RWPE1 (cell line): ENCODE data around the gene MKNK2.

ENCODE experiments used
- CTCF ChIA-PET: fragments of 350-600 bp; sonication (Branson Sonifier 250); formaldehyde crosslinking; extraction: SDS; loops from one replicate; lab custom pipeline; 2021; lab: Yijun Ruan, JAX
- POLR2A ChIA-PET: fragments of 400-600 bp; formaldehyde crosslinking; extraction: SDS; loops from one replicate; lab custom pipeline; 2020; ENCODE audit warnings: antibody characterized with exemption; ENCODE audit not compliant: low non-redundant PET; lab: Yijun Ruan, JAX
- DNase-seq: peaks from one replicate; pipeline ENCODE4 v3.0.0; 2012; ENCODE audit warnings: low spot score
- H3K27ac ChIP-seq: fragments of 450-650 bp; 2 replicates; pipeline ENCODE4 v1.5.1; 2017
- TF ChIP-seq, protein P1 (sequence below): fragments of 450-650 bp; conservative IDR thresholded peaks from 2 replicates; pipeline ENCODE4 v1.5.1; 2017; ENCODE audit warnings: low read depth, mild to moderate bottlenecking

MKNK2 gene

DNA sequence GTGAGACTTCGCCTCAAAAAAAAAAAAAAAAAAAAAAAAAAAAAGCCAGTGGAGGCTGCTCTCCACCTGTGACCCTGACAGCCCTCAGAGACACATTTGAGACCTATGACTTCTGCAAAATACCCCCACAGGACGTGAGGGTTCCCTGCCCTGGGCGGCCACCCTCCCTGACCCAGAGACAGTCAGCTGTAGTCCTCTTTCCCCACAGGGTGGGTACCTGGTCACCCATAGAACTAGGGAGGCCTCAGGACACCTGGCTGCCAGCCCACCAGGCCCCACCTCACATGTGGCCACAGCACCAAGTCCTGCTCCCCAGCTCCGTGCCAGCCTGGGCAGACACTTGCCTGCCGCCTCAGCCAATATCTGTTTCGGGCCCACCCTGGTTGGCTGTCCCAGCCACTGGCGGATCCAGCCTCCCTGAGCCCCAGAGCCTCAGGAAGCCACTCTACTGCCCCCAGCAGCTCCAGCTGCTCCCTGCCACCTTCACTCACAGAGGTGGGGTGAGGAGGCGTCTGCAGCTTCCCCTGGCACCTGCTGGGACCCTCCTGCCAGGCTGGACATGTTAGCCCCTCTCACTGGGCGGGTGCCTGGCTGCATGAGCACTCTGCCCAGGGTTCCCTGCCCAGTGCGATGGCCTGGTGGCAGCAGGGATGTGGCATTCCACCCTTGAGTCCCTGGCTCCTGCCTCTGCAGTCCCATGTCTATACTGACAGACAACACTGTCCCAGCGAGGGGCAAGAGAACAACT lies 6.9 kb downstream of the MKNK2 start:
- ChIA-PET POLR2A (no interaction called here), CTCF (interaction anchor here (0.6 to 1.2 kb wide), 4 partner anchors 9 to 33 kb away, joined by 3 to 10 read pairs (median 4); no protein-coding TSS in a partner anchor)
- H3K27ac ChIP-seq: peak overlapping the region; percentile 100

DNA sequence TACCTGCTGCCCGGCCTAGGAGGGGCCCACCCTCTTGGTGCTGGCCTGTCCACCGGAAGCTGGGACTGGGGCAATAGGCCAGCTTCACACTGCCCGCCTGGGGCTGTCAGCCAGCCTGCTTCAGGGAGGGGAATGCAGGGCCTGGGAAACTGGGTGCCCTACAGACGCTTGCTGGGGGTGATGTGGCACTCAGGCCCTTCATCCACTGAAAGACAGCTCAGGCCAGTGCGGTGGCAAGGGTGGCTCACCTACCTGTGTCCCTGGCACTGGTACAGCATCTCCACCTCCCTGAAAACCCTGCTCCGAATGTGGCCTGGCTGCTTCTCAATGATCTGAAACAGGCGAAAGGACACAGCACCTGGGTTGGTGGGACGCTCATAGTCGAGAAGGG lies 7.8 kb downstream of the MKNK2 start:
- H3K27ac ChIP-seq: peak overlapping the region; percentile 100
- POLR2A ChIA-PET: no interaction called here
- CTCF ChIA-PET: interaction anchor here (0.6 to 1.4 kb wide), 4 partner anchors 23 to 32 kb away, joined by 3 to 6 read pairs (median 4); no protein-coding TSS in a partner anchor

More for the DNA sequence above, 6.9 kb downstream of the MKNK2 start:
- no peak for DNase-seq
- TF ChIP-seq, protein P1, sequence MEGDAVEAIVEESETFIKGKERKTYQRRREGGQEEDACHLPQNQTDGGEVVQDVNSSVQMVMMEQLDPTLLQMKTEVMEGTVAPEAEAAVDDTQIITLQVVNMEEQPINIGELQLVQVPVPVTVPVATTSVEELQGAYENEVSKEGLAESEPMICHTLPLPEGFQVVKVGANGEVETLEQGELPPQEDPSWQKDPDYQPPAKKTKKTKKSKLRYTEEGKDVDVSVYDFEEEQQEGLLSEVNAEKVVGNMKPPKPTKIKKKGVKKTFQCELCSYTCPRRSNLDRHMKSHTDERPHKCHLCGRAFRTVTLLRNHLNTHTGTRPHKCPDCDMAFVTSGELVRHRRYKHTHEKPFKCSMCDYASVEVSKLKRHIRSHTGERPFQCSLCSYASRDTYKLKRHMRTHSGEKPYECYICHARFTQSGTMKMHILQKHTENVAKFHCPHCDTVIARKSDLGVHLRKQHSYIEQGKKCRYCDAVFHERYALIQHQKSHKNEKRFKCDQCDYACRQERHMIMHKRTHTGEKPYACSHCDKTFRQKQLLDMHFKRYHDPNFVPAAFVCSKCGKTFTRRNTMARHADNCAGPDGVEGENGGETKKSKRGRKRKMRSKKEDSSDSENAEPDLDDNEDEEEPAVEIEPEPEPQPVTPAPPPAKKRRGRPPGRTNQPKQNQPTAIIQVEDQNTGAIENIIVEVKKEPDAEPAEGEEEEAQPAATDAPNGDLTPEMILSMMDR: no peak

DNA sequence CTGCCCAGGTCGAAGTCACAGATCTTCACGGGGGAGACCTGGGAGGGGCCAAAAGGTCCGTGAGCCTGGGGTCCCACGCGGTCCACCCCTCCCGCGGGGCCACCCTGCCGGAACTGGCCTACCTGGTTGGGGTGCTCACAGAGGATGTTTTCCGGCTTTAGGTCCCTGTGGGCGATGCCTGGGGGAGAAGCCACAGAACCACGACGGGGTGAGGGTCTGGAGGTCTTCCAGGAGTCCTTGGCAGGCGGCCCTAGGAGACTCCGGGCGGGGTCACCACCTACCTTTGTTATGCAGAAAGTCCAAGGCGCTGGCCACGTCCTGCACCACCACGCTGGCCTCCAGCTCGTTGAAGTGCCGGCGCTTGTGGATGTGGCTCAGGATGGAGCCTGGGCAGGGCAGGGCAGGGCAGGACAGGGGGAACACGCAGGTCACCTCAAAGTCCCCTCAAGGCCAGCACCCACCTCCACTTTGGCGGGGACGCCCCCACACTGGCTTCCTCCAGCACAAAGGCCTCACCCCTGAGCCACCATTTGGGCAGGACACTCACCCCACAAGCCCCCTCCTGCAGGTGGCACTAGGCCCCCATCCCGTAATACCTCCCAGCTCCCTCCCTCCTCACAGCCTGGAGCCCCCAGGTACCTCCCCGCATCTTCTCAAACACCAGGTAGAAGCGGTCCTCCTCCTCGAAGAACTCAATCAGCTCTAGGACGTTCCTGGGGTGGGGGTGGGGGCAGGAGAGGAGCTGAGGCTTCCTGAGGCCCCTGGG lies 8.4 kb downstream of the MKNK2 start:
- TF ChIP-seq, protein P1: no peak
- ChIA-PET POLR2A (no interaction called here), CTCF (interaction anchor here (0.7 to 1.4 kb wide), 3 partner anchors 23 to 27 kb away, joined by 4 to 6 read pairs (median 5); no protein-coding TSS in a partner anchor)
- H3K27ac ChIP-seq: peak overlapping the region; percentile 100
- DNase-seq: no peak

More for the DNA sequence above, 7.8 kb downstream of the MKNK2 start:
- no peak for DNase-seq
- TF ChIP-seq, protein P1: no peak

DNA sequence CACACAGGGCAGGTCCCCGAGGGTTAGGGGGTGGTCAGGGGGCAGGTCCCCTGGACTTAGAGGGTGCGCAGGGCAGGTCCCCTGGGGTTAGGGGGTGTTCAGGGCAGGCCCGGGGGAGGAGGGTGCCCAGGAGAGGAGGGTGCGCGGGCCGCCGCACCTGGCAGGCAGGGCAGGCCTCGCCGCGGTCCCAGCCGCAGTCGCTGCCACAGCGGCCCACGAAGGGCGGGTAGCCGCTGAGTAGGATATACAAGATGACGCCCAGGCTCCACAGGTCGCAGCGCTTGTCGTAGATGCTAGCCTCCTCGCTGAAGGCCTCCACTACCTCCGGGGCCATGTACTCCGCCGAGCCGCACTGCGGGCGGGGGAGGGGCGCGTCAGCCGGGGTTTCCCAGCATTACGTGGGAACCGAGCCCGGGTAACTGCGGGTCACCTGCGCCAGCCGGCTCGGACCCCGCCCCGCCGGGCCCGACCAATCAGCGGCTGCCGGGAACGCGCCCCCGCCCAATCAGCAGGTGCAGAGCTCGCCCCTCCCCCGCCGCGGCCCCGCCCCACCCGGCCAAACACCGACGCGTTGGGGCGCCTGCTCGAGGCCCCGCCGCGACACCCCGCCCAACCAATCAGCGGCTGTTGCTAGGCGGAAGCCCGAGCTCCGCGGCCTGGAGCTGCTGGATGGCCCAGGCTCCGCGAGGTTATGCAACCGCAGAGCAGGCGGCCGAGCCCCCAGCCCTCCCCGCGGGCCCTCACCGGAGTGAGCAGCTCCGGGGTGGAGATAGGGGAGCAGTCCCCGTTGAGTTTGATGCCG lies 9.2 kb downstream of the MKNK2 start:
- ChIA-PET CTCF (interaction anchor here (0.6 to 1.4 kb wide), 2 partner anchors 28 to 178 kb away, joined by 3 to 4 read pairs; no protein-coding TSS in a partner anchor), POLR2A (interaction anchor here (0.6 kb wide), 1 partner anchor 10 kb away, joined by 4 read pairs; no protein-coding TSS in a partner anchor)
- TF ChIP-seq, protein P1: no peak
- peak overlapping the region; percentile 100 for H3K27ac ChIP-seq
- peak; percentile 99 for DNase-seq

DNA sequence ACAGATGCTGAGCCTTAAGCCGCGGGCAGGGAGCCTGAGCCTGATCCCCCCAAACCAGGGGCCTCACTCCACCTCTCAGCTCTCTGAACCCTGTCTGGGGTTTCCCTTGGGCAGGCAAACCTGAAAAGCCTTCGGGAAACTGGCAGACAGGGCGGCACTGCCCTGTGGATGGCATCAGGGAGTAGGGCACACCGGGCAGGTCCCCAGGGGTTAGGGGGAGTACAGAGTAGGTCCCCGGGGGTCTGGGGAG lies 9.7 kb downstream of the MKNK2 start:
- POLR2A ChIA-PET: no interaction called here
- peak overlapping the region; percentile 100 for H3K27ac ChIP-seq
- TF ChIP-seq, protein P1: no peak
- no peak for DNase-seq
- CTCF ChIA-PET: no interaction called here
